ENCODE data around the gene ADAMTS16.

ADAMTS16 gene

GRCh38 chr5:5183189-5183699 lies 43.1 kb downstream of the ADAMTS16 start:
- no peak for DNase-seq

GRCh38 chr5:5183933-5184332 lies 43.8 kb downstream of the ADAMTS16 start:
- no peak for DNase-seq

- no peak for DNase-seq
Observed at GRCh38 chr5:5188376-5189050, 48.4 kb downstream of the ADAMTS16 start.

GRCh38 chr5:5189051-5189430 lies 48.9 kb downstream of the ADAMTS16 start:
- DNase-seq = no peak

GRCh38 chr5:5191906-5192305 lies 51.8 kb downstream of the ADAMTS16 start:
- no peak for DNase-seq

- DNase-seq = no peak
Observed at GRCh38 chr5:5192681-5193080, 52.6 kb downstream of the ADAMTS16 start.

- peak; percentile 38 for DNase-seq
Observed at GRCh38 chr5:5195128-5195918, 55.2 kb downstream of the ADAMTS16 start.

GRCh38 chr5:5198135-5198534 lies 58.0 kb downstream of the ADAMTS16 start:
- no peak for DNase-seq

- DNase-seq = no peak
Observed at GRCh38 chr5:5198815-5199214, 58.7 kb downstream of the ADAMTS16 start.

GRCh38 chr5:5199495-5199894 lies 59.4 kb downstream of the ADAMTS16 start:
- DNase-seq = no peak

GRCh38 chr5:5200133-5200532 lies 60.0 kb downstream of the ADAMTS16 start:
- no peak for DNase-seq

GRCh38 chr5:5202321-5202720 lies 62.2 kb downstream of the ADAMTS16 start:
- DNase-seq = no peak

GRCh38 chr5:5203451-5203850 lies 63.3 kb downstream of the ADAMTS16 start:
- no peak for DNase-seq

- DNase-seq = no peak
Observed at GRCh38 chr5:5207828-5208227, 67.7 kb downstream of the ADAMTS16 start.

GRCh38 chr5:5209089-5209488 lies 69.0 kb downstream of the ADAMTS16 start:
- peak; percentile 36 for DNase-seq

GRCh38 chr5:5209510-5210286 lies 69.6 kb downstream of the ADAMTS16 start:
- no peak for DNase-seq

GRCh38 chr5:5217371-5217770 lies 77.2 kb downstream of the ADAMTS16 start:
- DNase-seq = no peak

- DNase-seq = no peak
Observed at GRCh38 chr5:5218396-5218795, 78.3 kb downstream of the ADAMTS16 start.

- no peak for DNase-seq
Observed at GRCh38 chr5:5219541-5219940, 79.4 kb downstream of the ADAMTS16 start.

- no peak for DNase-seq
Observed at GRCh38 chr5:5220901-5221631, 80.9 kb downstream of the ADAMTS16 start.

- no peak for DNase-seq
Observed at GRCh38 chr5:5221724-5222123, 81.6 kb downstream of the ADAMTS16 start.

- DNase-seq = no peak
Observed at GRCh38 chr5:5231576-5231975, 91.4 kb downstream of the ADAMTS16 start.

GRCh38 chr5:5234912-5235311 lies 94.8 kb downstream of the ADAMTS16 start:
- DNase-seq = no peak

Data from right hindlimb (tissue), 1 donor.